HEK293 (cell line): Measurements from ENCODE around the gene LCN12.

ENCODE experiments used
- CTCF ChIA-PET: fragments of 350-600 bp; formaldehyde crosslinking; extraction: SDS; loops from one replicate; lab custom pipeline; 2021; ENCODE audit warnings: antibody characterized with exemption; lab: Yijun Ruan, JAX
- POLR2A ChIA-PET: fragments of 300-600 bp; formaldehyde crosslinking; extraction: SDS; loops from one replicate; lab custom pipeline; 2020; ENCODE audit warnings: antibody characterized with exemption, inconsistent platforms; lab: Yijun Ruan, JAX
- H3K27ac ChIP-seq: fragments of 200-500 bp; sonication (Bioruptor generic); 2 replicates; pipeline ENCODE4 v1.5.1; 2014; ENCODE audit warnings: low read depth, low read length, control low read depth, inconsistent platforms; ENCODE audit errors: extremely low read depth
- H3K36me3 ChIP-seq, 2 experiments: fragments of 200-500 bp in 1 of 2; sonication (Bioruptor generic) in 1 of 2; 1 replicate in 1 of 2; 2 replicates in 1 of 2; pipeline ENCODE4 v1.5.1; 2014 to 2017; ENCODE audit warnings: inconsistent platforms in 2 of 2, low read length in 2 of 2; ENCODE audit not compliant: control insufficient read depth in 2 of 2, insufficient read depth in 1 of 2
- H3K4me1 ChIP-seq: fragments of 200-500 bp; sonication (Bioruptor generic); 2 replicates; pipeline ENCODE4 v1.5.1; 2014; ENCODE audit warnings: mild to moderate bottlenecking, low read length, inconsistent platforms; ENCODE audit not compliant: control insufficient read depth, insufficient read depth
- H3K4me3 ChIP-seq: 2 replicates; pipeline ENCODE4 v1.5.1; 2011; ENCODE audit warnings: low read depth, mild to moderate bottlenecking, control low read depth, low read length, moderate library complexity
- H3K9me3 ChIP-seq: fragments of 200-500 bp; sonication (Bioruptor generic); 2 replicates; pipeline ENCODE4 v1.5.1; 2014; ENCODE audit warnings: low read depth, low read length, inconsistent platforms; ENCODE audit not compliant: control insufficient read depth, insufficient read depth
- EGR2 ChIP-seq: fragments of 450-650 bp; formaldehyde crosslinking; IDR thresholded peaks from 2 replicates; pipeline ENCODE4 v1.5.1; 2016; ENCODE audit warnings: low read depth, missing biosample characterization, missing genetic modification characterization
- KLF8 ChIP-seq: fragments of 450-650 bp; formaldehyde crosslinking; IDR thresholded peaks from 2 replicates; pipeline ENCODE4 v1.5.1; 2016; ENCODE audit warnings: missing biosample characterization, missing genetic modification characterization
- KLF9 ChIP-seq: fragments of 450-650 bp; formaldehyde crosslinking; IDR thresholded peaks from 2 replicates; pipeline ENCODE4 v1.5.1; 2016; ENCODE audit warnings: missing biosample characterization, missing genetic modification characterization, low read depth
- ZBTB20 ChIP-seq: fragments of 450-650 bp; formaldehyde crosslinking; IDR thresholded peaks from 2 replicates; pipeline ENCODE4 v1.5.1; 2016; ENCODE audit warnings: missing biosample characterization, missing genetic modification characterization
- ZFHX2 ChIP-seq: fragments of 450-650 bp; formaldehyde crosslinking; conservative IDR thresholded peaks from 2 replicates; pipeline ENCODE4 v1.5.1; 2016; ENCODE audit warnings: missing biosample characterization, missing genetic modification characterization
- ZFP69B ChIP-seq: fragments of 450-650 bp; formaldehyde crosslinking; IDR thresholded peaks from 2 replicates; pipeline ENCODE4 v1.5.1; 2016; ENCODE audit warnings: missing biosample characterization, missing genetic modification characterization
- ZNF133 ChIP-seq: fragments of 450-650 bp; formaldehyde crosslinking; IDR thresholded peaks from 2 replicates; pipeline ENCODE4 v1.5.1; 2016; ENCODE audit warnings: missing biosample characterization, missing genetic modification characterization
- ZNF311 ChIP-seq: fragments of 450-650 bp; formaldehyde crosslinking; IDR thresholded peaks from 2 replicates; pipeline ENCODE4 v1.5.1; 2017; ENCODE audit warnings: missing biosample characterization, missing genetic modification characterization, borderline replicate concordance
- ZNF394 ChIP-seq: fragments of 450-650 bp; formaldehyde crosslinking; IDR thresholded peaks from 2 replicates; pipeline ENCODE4 v1.5.1; 2016; ENCODE audit warnings: missing biosample characterization, missing genetic modification characterization, mild to moderate bottlenecking, moderate library complexity, borderline replicate concordance
- ZNF501 ChIP-seq: fragments of 450-650 bp; formaldehyde crosslinking; IDR thresholded peaks from 2 replicates; pipeline ENCODE4 v1.5.1; 2016; ENCODE audit warnings: missing biosample characterization, missing genetic modification characterization
- ZNF558 ChIP-seq: fragments of 450-650 bp; formaldehyde crosslinking; IDR thresholded peaks from 2 replicates; pipeline ENCODE4 v1.5.1; 2016; ENCODE audit warnings: missing biosample characterization, missing genetic modification characterization
- ZNF585B ChIP-seq: fragments of 450-650 bp; formaldehyde crosslinking; IDR thresholded peaks from 2 replicates; pipeline ENCODE4 v1.5.1; 2016; ENCODE audit warnings: missing biosample characterization, missing genetic modification characterization
- ZNF624 ChIP-seq: fragments of 450-650 bp; formaldehyde crosslinking; IDR thresholded peaks from 2 replicates; pipeline ENCODE4 v1.5.1; 2017; ENCODE audit warnings: missing biosample characterization, missing genetic modification characterization
- ZNF785 ChIP-seq: fragments of 450-650 bp; formaldehyde crosslinking; IDR thresholded peaks from 2 replicates; pipeline ENCODE4 v1.5.1; 2016; ENCODE audit warnings: missing biosample characterization, missing genetic modification characterization
- TF ChIP-seq, protein P1 (sequence below): fragments of 450-650 bp; formaldehyde crosslinking; IDR thresholded peaks from 2 replicates; pipeline ENCODE4 v1.5.1; 2016; ENCODE audit warnings: missing biosample characterization, missing genetic modification characterization, low read depth
- TF ChIP-seq, protein P2 (sequence below): fragments of 450-650 bp; formaldehyde crosslinking; IDR thresholded peaks from 2 replicates; pipeline ENCODE4 v1.5.1; 2017; ENCODE audit warnings: missing biosample characterization, missing genetic modification characterization
- TF ChIP-seq, protein P3 (sequence below): fragments of 450-650 bp; formaldehyde crosslinking; conservative IDR thresholded peaks from 2 replicates; pipeline ENCODE4 v1.5.1; 2016; ENCODE audit warnings: low read depth, missing biosample characterization, missing genetic modification characterization

The LCN12 gene

DNA sequence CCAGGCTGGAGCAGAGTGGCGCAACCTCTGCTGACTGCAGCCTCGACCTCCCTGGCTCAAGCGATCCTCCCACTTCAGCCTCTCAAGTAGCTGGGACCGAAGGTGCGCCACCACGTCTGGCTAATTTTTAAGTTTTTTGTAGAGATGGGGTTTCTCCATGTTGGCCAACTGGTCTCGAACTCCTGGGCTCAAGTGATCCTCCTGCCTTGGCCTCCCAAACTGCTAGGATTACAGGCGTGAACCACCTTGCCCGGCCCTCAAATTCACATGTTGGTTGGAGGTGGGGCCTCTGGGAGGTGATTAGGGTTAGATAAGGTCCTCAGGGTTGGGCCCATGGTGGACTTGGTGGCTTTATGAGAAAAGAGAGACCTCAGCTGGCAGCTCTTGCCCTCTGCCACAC is 10.1 kb downstream of the LCN12 start (continued):
- TF ChIP-seq, protein P1, sequence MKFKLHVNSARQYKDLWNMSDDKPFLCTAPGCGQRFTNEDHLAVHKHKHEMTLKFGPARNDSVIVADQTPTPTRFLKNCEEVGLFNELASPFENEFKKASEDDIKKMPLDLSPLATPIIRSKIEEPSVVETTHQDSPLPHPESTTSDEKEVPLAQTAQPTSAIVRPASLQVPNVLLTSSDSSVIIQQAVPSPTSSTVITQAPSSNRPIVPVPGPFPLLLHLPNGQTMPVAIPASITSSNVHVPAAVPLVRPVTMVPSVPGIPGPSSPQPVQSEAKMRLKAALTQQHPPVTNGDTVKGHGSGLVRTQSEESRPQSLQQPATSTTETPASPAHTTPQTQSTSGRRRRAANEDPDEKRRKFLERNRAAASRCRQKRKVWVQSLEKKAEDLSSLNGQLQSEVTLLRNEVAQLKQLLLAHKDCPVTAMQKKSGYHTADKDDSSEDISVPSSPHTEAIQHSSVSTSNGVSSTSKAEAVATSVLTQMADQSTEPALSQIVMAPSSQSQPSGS (tag by site-specific recombination), result no peak

DNA sequence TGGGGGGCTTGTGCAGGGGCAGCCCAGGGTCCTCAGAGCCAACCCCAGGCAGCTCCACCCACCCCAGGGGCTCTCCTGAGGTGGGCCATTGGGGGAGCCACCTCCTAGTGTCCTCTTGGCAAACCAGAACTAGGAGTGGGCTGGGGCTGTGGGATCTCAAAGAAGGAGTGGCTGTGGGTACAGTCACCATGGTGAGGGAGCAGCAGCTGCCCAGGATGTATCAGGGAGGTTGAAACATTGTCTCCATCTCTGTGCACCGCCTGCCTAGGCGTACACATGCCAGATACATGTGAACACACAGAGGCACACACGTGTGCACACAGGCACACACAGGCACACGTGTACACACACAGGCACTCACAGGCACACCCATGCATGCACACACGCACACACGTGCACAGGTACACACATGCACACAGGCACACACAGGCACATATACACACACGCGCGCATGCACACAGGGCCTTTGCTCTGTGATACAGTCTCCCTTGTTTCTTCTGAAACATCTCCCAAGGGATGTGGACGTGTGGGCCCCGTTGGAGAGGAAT is 10.7 kb downstream of the LCN12 start:
- Histone ChIP-seq H3K27ac (no peak overlapping the region), H3K4me3 (no peak overlapping the region), H3K36me3 (no peaks in the 10 kb centered on the region), H3K9me3 (no peaks in the 10 kb centered on the region), H3K4me1 (no peaks in the 10 kb centered on the region)
- TF ChIP-seq ZNF558 (tag by site-specific recombination), result no peak
- TF ChIP-seq ZFHX2, result 0 out of 2 replicates have a peak, but pooled peaks have one; percentile 7
- no peak for TF ChIP-seq KLF9 (tag by site-specific recombination)
- TF ChIP-seq ZFP69B (tag by site-specific recombination), result peak; percentile 48; the same call in 1 of the 2 replicates
- no peak for TF ChIP-seq ZNF585B (tag by site-specific recombination)
- TF ChIP-seq EGR2, result 0 out of 2 replicates have a peak, but pooled peaks have one; percentile 9
- TF ChIP-seq, protein P2, sequence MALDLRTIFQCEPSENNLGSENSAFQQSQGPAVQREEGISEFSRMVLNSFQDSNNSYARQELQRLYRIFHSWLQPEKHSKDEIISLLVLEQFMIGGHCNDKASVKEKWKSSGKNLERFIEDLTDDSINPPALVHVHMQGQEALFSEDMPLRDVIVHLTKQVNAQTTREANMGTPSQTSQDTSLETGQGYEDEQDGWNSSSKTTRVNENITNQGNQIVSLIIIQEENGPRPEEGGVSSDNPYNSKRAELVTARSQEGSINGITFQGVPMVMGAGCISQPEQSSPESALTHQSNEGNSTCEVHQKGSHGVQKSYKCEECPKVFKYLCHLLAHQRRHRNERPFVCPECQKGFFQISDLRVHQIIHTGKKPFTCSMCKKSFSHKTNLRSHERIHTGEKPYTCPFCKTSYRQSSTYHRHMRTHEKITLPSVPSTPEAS (tag by site-specific recombination), result peak; percentile 94
- TF ChIP-seq, protein P3, sequence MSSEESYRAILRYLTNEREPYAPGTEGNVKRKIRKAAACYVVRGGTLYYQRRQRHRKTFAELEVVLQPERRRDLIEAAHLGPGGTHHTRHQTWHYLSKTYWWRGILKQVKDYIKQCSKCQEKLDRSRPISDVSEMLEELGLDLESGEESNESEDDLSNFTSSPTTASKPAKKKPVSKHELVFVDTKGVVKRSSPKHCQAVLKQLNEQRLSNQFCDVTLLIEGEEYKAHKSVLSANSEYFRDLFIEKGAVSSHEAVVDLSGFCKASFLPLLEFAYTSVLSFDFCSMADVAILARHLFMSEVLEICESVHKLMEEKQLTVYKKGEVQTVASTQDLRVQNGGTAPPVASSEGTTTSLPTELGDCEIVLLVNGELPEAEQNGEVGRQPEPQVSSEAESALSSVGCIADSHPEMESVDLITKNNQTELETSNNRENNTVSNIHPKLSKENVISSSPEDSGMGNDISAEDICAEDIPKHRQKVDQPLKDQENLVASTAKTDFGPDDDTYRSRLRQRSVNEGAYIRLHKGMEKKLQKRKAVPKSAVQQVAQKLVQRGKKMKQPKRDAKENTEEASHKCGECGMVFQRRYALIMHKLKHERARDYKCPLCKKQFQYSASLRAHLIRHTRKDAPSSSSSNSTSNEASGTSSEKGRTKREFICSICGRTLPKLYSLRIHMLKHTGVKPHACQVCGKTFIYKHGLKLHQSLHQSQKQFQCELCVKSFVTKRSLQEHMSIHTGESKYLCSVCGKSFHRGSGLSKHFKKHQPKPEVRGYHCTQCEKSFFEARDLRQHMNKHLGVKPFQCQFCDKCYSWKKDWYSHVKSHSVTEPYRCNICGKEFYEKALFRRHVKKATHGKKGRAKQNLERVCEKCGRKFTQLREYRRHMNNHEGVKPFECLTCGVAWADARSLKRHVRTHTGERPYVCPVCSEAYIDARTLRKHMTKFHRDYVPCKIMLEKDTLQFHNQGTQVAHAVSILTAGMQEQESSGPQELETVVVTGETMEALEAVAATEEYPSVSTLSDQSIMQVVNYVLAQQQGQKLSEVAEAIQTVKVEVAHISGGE, result no peak
- TF ChIP-seq ZNF133 (tag by site-specific recombination), result no peak
- no peak for TF ChIP-seq ZNF501 (tag by site-specific recombination)
- POLR2A ChIA-PET, result no interaction called here
- CTCF ChIA-PET, result interaction anchor here (0.7 to 2.1 kb wide), 3 partner anchors 15 to 180 kb away, joined by 3 to 9 read pairs (median 3); no protein-coding TSS in a partner anchor

DNA sequence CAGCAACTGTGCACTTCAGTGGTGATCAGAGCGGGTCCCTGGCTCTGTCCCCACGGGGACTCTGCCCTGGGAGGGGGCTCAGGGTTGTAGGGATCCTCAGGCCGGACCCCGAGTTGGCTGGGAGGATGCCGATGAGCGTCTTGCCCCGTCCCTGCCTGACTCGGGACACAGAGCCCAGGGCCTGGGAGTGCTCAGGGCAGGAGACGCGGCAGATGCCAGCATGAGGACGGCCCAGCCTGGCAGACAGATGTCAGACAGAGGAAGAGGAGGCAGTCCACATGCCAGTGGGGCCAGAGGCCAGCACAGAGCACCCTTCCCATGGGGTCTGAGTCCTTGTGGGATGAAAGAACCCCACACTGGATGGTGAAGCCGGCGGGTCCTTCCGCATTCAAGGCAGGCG is 11.3 kb downstream of the LCN12 start:
- CTCF ChIA-PET, result interaction anchor here (1.0 to 2.1 kb wide), 2 partner anchors 16 to 180 kb away, joined by 3 to 9 read pairs; no protein-coding TSS in a partner anchor
- Histone ChIP-seq H3K27ac (no peak overlapping the region), H3K4me3 (no peak overlapping the region), H3K9me3 (no peaks in the 10 kb centered on the region)
- TF ChIP-seq ZNF624 (tag by site-specific recombination) (no peak), ZFP69B (tag by site-specific recombination) (0 out of 2 replicates have a peak, but pooled peaks have one; percentile 0), ZBTB20 (tag by site-specific recombination) (peak; percentile 52)
- TF ChIP-seq, all 188 proteins: peak for 2
- POLR2A ChIA-PET, result no interaction called here
- Histone ChIP-seq H3K36me3 (no peaks in the 10 kb centered on the region), H3K4me1 (no peaks in the 10 kb centered on the region)

DNA sequence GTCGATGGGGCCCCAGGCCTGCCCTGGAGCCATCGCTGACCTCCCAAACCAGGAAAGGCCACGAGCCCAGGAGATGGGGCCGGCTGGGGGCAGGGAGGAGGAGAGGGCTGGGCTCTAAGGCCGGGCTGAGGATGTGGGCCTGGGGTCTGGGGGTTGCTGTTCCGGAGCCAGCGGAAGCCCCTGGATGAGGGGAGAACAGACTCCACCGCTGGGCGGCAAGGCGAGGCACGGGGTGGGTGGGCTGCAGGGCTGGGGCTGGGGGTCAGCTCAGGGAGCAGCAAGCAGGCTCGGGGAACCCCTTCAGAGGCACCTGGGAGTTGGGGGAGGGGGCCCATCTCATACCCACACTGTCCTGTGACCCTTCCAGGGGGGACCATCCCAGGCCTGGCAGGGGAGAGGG is 11.7 kb downstream of the LCN12 start:
- Histone ChIP-seq H3K36me3 (no peaks in the 10 kb centered on the region), H3K9me3 (no peaks in the 10 kb centered on the region), H3K4me1 (no peaks in the 10 kb centered on the region), H3K27ac (no peak overlapping the region), H3K4me3 (no peak overlapping the region)
- CTCF ChIA-PET, result interaction anchor here (0.6 to 2.1 kb wide), 4 partner anchors 13 to 181 kb away, joined by 3 to 9 read pairs (median 3); partner anchors contain the start of gene PTGDS
- TF ChIP-seq ZNF394 (no peak), ZNF785 (no peak), ZNF501 (tag by site-specific recombination) (no peak), ZNF311 (tag by site-specific recombination) (no peak), KLF8 (no peak)
- POLR2A ChIA-PET, result no interaction called here
